ENCODE measurements around the gene ENTPD6.
"Not testable (repeated sequence)": the region's sequence is repeated elsewhere in the genome, so short reads cannot be mapped to it uniquely, and the experiment has no call there.

The ENTPD6 gene

DNA sequence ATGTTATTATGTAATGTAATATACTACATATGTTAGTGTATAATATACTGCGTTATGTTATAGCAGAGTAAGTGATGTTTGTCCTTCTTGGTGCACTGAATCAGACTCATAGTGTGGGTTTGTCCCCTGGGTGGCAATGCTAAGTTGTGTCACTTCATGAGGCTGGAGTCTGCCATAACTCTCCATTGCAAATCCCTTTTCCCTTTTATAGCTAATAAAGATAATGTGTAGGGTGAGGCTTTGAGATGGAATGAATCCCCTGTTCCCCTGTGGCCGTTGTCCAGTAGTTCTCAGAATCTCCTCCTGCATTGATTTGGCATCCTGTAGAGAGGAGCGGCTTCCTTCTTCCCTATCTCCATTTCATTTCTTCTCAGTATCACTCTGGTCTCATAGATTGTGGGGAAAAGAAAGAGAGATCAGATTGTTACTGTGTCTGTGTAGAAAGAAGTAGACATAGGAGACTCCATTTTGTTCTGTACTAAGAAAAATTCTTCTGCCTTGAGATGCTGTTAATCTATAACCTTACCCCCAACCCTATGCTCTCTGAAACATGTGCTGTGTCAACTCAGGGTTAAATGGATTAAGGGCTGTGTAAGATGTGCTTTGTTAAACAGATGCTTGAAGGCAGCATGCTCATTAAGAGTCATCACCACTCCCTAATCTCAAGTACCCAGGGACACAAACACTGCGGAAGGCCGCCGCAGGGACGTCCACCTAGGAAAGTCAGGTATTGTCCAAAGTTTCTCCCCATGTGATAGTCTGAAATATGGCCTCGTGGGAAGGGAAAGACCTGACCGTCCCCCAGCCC, 45.5 kb downstream of the ENTPD6 start:
- DNase-seq: not testable (repeated sequence)

DNA sequence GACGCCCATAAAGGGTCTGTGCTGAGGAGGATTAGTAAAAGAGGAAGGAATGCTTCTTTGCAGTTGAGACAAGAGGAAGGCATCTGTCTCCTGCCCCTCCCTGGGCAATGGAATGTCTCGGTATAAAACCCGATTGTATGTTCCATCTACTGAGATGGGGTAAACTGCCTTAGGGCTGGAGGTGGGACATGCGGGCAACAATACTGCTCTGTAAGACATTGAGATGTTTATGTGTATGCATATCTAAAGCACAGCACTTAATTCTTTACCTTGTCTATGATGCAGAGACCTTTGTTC, 46.1 kb downstream of the ENTPD6 start:
- not testable (repeated sequence) for DNase-seq

DNA sequence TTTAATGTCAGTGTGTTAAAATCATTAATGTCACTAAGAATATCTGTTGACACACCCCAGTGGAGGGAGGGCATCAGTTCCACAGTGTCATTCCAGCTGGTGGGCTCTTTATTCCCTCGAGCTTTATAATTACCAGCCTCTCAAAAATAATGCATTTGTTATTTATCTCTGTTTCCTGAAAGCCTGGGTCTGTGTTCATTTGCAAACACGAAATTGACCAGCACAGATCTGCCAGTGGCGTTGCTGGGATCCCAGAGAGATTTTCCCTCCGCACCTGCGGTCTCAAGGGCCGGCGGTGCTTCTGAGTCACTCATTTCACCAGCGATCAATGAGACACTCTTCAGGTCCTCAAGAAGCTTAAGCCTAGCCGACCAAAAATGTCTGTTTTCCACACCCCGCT, 46.7 kb downstream of the ENTPD6 start:
- DNase-seq: no peak

DNA sequence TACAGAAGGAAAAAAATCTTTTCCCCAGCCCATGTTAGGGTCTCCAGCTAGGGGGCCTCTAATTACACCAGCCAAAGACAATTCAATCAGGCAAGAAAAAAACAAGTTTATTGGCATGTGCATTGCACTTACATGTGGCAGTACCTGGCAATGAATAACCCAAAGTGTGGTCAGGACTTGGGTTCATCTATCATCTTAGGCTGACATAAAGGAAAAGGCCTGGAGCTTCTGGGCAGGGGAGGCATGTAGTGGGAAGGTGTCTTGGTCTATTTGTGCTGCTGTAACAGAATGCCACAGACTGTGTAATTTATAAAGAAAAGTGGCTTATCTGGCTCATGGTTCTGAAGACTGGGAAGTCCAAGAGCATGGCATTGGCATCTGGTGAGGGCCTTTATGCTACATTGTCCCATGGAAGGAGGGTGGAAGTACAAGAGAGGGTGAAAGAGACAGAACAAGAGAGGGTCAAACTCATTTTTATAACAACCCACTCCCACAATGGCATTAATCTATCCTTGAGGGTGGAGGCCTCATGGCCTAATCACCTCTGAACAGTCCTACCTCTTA, 48.0 kb downstream of the ENTPD6 start:
- no peak for DNase-seq

DNA sequence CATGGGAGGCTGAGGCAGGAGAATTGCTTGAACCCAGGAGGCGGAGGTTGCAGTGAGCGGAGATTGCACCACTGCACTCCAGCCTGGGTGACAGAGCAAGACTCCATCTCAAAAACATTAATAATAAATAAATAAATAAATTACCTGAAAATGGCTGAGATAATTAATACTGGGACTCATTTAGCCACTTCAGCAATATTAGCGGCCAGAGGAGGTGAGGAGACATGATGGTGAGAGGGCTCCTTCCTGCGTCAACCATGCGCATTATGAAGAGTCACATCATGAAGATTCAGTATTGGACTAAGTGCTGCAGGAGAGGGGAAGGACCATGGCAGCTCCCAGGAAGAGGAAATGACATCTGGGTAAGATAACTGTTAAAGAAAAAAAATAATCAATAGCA, 49.5 kb downstream of the ENTPD6 start:
- DNase-seq: no peak

DNA sequence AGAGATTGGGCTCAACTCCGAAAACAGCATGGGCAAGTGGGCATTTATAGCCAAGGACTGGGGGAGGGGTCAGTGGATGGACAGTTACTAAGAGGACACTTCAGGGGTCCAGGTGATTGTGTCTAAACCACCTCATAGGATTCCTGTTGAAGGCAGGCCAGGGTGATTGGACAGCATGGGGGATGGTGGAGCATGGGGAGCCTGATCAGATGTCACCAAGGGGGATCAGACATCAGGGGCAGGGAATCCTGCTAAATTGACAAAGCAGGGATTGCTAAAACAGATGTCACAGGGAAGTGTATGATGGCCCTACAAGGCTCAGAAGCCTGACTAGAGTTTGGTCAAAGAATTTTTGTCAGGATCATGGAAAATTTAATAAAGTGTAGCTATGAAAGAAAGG, 49.9 kb downstream of the ENTPD6 start:
- DNase-seq: no peak

DNA sequence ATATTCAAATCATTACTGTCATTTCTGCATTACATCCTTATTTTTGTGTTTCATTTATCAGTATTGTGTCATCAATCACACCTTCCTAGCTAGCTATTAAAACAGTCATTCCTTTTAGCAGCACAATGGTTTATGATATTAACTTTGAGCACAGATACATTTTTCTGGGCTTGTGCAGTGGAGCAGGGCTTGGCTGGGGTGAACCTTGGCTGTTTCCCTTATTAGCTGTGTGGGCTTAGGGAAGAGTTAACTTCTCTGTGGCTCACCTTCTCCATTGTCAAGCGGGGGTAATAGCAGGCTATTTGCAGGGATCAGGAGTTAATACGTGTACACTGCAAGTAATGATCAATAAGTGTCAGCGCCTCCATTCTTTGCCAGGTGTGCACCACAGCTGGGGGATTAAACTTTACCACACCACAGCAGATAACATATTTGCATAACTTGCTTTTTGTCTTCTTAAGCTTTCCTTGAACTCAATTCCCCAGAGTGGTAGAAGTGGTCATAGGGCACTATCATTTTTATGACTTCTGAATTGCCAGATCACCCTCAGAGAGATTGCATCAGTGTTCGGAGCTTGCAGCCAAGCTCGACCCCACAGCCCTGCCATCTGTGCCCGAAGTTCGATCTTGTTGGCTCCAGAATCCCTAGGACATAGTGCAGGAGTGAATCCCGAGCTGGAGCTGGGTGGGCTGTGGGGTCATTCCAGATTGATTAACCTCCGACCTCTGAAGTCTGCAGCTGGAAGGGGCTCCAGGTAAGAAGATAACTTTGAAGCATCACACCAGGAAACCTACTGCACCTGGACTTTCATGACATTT, 50.9 kb downstream of the ENTPD6 start:
- no peak for DNase-seq

DNA sequence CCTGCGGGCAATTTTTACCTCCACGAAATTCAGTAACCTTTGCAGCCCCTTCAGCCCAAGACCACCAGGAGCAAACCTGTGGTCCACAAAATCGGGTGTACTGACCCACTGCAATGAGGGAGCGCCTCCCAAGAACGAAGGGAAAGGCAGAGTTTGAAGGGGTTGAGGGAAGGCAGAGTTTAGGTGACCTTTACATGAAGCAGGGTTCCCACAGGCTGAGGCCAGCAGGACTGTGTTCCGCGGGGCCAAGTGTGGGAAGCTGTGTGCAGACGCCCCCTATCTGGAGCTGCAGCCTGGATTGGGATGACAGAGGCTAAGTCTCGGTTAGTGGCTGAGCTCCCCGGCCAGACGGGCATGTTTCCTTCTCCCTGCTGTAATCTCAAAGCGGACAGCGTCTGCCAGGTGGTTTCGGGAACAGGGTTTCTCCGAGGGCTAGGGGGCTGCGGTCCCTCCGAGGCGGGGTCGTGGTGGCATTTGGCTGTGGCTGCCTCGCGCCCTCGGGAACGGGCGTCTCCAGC, 51.5 kb downstream of the ENTPD6 start:
- peak in 34 of 51 donors; percentile 21 to 73 (median 53) for DNase-seq

DNA sequence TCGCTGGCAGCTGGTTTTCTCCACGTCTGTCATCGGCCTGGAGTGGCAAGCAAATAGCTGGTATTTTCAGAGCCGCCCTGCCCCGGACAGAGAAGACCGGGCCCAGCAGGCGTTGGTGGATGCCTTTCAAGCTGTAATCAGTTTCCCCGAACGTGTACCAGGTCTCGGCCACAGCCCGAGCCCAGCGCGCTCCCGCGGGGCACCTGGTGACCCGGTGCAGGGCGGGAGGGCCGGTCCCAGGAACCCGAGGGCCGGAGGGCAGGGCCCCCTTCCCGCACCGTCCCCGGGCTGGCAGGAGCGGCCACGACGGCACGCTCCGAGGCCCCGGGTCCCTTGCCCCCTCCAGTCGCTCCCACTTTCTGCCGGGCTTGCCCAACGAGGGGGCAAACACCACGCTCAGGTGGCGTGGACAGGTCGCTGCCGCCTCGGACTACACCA, 52.0 kb downstream of the ENTPD6 start:
- peak in 8 of 51 donors; percentile 50 to 82 (median 62) for DNase-seq

DNA sequence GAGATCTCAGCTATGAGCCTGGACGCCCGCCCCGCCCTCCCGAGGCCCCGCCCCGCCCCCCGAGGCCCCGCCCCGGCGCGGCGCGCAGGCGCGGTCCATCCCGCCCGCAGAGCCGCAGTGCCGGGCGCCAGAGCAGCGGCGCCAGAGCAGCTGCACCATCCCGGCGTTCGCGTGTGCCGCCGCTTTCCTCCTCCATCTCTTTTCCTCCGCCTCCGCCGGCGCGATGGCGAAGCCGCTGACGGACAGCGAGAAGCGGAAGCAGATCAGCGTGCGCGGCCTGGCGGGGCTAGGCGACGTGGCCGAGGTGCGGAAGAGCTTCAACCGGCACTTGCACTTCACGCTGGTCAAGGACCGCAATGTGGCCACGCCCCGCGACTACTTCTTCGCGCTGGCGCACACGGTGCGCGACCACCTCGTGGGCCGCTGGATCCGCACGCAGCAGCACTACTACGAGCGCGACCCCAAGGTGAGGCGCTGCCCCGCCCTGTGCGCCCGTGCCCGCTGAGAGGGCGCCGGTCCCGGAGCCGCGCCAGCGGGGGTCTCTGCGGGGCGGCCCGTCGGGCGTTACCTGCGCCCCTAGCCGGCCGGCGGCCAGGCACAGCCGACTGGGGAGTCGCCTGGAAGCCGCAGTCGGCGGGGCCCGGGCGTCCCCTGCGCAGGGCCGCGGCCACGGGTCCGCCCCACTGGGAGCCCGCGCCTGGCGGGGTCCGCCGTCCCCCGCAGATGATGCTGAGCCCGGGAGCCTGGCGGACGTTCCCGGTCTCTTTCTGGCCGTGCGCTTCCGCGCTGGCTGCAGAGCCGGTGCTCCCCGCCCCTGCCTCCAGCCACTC, 52.7 kb downstream of the ENTPD6 start, which contains the start of gene PYGB:
PYGB (plus strand) TSS at position 130 of the 830 bp plus-strand sequence; CDS start at position 224, 94 bp downstream.
- DNase-seq: peak in 50 of 51 donors; percentile 14 to 89 (median 76)

DNA sequence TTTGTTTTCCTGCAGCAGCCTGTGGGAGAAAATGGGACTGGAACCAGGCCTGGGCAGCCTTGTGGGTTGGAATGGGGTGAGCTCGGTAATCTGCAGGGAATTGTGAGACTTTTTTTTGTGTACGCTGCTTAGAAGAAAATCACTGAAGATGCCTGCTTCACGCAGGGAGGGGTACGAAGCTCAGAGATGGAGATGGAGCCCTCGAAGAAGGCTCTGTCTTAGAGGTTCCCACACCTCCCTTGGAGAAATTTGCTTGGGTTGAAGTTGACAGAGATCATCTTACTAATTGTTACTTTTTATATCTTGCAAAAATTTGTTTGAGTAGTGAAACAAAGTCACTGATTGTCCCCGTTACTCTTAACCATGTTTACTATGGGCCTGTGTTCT, 53.3 kb downstream of the ENTPD6 start:
- peak in 4 of 51 donors; percentile 59 to 68 (median 63) for DNase-seq

DNA sequence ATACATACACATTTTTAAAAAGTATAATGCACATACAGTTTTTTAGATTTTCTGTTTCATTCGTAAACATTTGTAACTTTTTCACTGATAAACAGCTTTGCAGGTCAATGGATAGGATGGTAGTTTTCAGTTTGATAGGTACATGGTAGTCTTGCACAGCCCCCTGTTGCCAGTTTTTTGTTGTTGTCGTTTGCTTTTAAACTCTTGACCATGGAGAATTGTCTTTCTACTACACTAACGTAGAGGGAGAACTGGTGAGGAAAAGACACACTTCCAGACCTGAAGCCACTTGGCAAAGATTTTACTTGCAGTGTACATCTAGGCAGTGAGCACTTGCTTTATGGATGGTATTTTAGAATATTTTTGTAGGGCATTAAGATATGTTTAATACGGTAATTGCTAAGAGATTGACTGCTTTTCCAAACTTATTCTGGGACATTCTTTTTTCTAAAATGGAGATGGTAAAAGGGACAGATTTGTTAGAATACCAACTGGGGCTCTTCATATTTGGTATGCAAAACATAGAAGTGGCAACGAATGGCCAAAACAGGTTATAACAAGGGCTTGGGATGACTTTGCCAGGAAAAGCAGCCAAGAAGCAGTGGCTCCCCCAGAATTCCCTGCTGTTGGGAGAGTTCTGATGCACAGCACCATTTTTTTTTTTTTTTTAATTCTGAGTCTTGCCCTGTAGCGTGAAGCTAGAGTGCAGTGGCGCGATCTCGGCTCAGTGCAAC, 53.9 kb downstream of the ENTPD6 start:
- DNase-seq: peak in 14 of 51 donors; percentile 12 to 60 (median 34)

DNA sequence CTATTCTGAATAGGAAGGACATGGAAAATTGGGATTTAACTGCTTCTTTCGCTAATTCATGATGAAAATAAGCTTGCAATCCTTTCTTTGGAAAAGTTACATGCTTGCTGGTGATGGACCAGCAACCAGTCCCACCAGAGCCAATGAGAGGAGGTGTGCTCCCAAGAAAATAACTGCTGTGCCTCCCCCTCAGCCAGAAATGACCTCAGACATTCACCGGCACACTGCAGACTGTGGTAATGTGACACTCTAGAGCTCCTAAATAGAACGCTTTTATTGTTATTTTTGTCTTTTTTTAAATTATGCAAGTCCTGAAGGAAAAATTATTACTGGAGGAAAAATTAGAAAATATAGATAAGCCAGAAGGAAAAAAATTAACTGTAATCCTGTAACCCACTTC, 55.0 kb downstream of the ENTPD6 start:
- no peak for DNase-seq

DNA sequence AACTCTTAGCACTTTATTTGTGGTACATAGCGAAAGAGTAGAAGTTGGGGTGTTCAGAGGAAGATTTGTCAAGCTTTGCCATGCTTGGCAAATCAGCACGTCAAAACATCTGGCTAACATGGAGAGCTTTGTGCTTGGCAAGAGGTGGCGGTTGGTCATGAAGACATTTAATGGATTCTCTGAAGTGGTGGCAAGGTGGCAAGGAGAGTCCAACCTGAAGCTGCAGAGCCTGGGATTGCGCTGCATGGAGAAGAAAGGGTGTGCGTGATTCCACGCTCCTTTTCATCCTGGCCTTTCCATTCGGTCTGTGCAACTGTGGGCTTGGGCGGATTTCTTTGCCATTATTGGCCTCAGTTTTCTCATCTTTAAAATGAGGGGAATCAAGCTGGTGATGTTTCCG, 55.5 kb downstream of the ENTPD6 start:
- no peak for DNase-seq

DNA sequence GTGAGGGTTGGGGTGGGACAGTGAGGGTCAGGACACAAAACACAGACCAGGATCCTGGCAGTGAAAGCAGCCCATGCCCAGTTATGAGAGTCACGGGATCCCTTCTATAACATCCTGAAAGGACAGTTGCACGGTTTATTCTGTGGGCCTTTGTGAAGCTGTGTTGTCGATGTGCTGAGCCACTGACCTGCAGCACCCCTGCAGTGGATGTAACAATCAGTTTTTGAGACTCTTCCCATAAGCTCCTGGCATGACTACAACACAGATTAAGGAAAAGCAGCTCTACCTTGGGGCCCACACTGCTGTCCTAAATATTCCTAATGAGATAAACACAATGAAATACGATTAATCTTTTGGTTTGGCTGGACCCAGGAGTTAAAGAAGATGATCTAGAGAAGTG, 56.0 kb downstream of the ENTPD6 start:
- peak in 4 of 51 donors; percentile 13 to 24 (median 17) for DNase-seq

DNA sequence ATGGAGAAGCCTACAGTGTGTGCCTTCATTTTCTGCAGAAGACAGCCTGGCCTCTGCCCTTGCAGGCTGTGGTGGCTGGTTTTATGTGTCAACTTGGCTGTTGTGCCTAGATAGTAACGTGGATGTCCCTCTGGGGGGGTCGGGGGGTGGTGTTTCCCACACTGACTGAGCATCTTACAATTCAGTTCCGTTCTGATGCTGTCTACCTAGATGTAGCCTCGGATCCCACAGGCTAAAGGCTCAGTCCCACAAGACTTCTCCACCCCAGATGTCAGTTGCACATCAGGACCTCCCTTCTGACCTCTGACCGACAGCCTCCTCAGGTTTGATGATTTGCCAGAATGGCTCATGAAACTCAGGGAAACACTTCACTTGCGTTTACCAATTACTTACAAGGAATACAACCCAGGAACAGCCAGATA, 56.7 kb downstream of the ENTPD6 start:
- no peak for DNase-seq

DNA sequence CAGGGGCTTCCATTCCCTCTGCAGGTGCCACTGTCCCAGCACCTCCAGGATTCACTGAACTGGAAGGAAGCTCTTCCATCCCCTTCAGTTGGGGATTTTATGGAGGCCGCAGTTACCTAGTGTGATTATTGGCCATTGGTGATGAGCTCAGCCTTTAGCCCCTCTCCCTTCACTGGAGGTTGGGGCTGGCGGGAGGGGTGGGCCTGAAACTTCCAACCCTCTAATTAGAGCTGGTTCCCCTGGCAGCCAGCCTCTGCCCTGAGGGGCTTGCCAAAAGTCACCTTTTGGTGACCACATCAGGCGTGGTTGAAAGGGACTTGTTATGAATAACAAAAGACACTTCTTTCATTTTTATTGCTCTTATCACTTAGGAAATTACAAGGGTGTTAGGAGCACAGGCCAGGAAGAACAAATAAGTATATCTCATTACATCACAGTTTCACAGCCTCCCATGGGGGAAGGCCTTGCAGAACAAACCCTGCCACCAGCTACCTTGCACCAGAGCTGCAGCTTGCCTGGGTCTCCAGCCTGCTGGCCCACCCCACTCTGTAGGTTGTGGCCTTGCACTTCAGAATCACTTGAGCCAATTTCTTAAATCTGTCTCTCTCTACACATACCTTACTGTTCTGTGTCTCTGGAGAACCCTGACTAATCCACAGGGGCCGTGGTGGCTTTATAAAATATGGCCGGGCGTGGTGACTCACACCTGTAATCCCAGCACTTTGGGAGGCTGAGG, 57.3 kb downstream of the ENTPD6 start:
- no peak for DNase-seq

DNA sequence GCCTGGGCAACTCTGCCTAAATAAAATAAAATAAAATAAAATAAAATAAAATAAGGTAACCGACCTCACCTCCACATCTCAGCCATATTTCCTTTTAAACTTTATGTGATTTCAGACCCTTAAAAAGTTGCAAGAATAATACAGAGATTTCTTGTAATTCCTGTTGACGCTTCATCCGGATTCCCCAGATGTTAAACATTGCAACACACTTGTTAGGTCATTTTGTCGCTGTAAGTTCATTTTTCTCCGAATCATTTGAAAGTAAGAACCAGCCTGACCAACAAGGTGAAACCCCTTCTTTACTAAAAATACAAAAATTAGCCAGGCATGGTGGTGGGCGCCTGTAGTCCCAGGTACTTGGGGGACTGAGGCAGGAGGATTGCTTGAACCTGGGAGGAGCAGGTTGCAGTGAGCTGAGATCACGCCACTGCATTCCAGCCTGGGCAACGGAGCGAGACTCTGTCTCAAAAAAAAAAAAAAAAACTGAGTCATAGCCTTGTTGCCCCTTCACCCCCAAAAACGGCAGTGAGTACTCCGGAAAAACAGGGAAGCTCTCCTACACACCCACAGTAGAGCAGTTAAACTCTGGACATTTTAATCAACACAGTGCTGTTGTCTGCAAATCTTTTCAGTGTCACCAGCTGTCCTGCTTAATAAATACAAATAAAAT, 58.2 kb downstream of the ENTPD6 start:
- DNase-seq: no peak

DNA sequence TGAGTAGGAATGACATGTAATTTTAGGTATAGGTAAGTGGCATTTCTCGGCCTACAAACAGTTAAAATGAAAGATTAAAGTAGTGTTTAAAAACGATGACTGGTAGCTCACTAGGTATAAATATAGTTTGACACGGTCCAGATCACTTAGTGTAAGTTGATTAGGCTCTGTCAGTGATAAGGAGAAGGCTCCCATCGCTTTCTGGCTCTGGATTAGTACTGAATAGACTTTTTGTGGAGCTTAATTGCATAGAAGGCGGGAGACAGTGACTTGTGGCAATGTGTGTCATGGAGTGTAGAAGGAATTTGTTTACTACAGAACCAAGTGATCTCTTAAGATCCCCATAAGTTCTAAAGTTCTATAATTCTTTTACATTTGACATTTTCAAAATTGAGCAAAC, 59.1 kb downstream of the ENTPD6 start:
- no peak for DNase-seq

Data from hypothalamus (tissue), 51 donors.